Embryonic facial prominence (tissue), 1 donor: Measurements from ENCODE around the gene TBC1D3D.
"Not testable (repeated sequence)": the region's sequence is repeated elsewhere in the genome, so short reads cannot be mapped to it uniquely, and the experiment has no call there.

Experiments
- DNase-seq: peaks from one replicate; pipeline ENCODE4 v3.0.0-alpha.2; 2016; ENCODE audit errors: extremely low spot score

TBC1D3D gene

DNA sequence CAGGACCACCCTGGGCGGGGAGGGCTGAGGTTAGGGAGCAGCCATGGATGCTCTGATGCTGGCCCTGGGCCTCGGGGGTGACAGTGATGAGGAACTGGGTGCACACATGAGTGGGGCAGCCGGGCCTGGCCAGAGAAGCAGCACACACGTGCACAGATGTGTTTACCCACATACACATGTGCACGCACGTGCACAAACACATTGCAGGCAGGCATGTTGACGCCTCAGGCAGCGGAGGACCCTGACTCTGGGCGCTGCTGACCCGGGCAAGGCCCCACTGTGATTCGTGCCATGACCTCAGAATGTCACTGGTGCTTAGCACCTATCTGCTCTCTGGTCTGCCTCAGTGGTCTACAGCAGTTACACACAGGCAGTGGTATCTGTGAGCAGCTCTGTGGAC is at the start of gene TBC1D3D:
TBC1D3D (plus strand) TSS at position 301 of the 400 bp plus-strand sequence. CDS start 1,585 bp downstream, outside the sequence.
- not testable (repeated sequence) for DNase-seq

DNA sequence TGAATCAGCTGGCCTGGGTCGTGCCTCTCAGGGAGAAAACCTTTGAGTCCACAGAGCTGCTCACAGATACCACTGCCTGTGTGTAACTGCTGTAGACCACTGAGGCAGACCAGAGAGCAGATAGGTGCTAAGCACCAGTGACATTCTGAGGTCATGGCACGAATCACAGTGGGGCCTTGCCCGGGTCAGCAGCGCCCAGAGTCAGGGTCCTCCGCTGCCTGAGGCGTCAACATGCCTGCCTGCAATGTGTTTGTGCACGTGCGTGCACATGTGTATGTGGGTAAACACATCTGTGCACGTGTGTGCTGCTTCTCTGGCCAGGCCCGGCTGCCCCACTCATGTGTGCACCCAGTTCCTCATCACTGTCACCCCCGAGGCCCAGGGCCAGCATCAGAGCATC is 14.8 kb upstream of the TBC1D3D start, which contains the start of gene TBC1D3L:
TBC1D3L (minus strand) TSS at position 101 of the 400 bp plus-strand sequence. CDS start 1,540 bp downstream, outside the sequence.
- not testable (repeated sequence) for DNase-seq
